A549 (cell line): ENCODE measurements around the gene COQ5. TPM values are rescaled to one million over a fixed set of nuclear protein-coding genes. Genes with fewer than 3 reads are reported as not detected.

ENCODE experiments used
- ATAC-seq, 2 experiments: fragments of 200-7000 bp in 1 of 2; fragments of >200 bp in 1 of 2; cut with Nextera tagmentation in 1 of 2; cut with Tn5 transposase in 1 of 2; 3 replicates each; pipeline versions ENCODE4 v1.8.0 to v1.9.1; 2018 to 2020; ENCODE audit warnings: mild to moderate bottlenecking in 1 of 2, moderate library complexity in 1 of 2
- CTCF ChIA-PET: fragments of 300-600 bp; sonication (Branson Sonifier 250); formaldehyde crosslinking; extraction: SDS; loops from one replicate; lab custom pipeline; 2021; ENCODE audit warnings: antibody characterized with exemption, inconsistent platforms; lab: Yijun Ruan, JAX
- POLR2A ChIA-PET: fragments of 350-600 bp; formaldehyde crosslinking; extraction: SDS; loops from one replicate; lab custom pipeline; 2021; ENCODE audit warnings: antibody characterized with exemption, inconsistent platforms; lab: Yijun Ruan, JAX
- DNase-seq, 2 experiments: peaks; one replicate each; pipeline versions ENCODE4 v3.0.0 to v3.0.0-alpha.2; 2011 to 2016; ENCODE audit warnings: low read depth in 1 of 2, low spot score in 1 of 2
- FAIRE-seq: peaks from 2 replicates; lab custom pipeline; 2011; peaks lifted over from hg19 to GRCh38; lab: Jason Lieb, UNC
- H3K27ac ChIP-seq, 2 experiments: fragments of >200 bp; sonication (Bioruptor Twin); formaldehyde crosslinking; 3 replicates each; pipeline ENCODE4 v1.5.1; 2016 to 2017
- H3K4me1 ChIP-seq: fragments of >200 bp; sonication (Bioruptor Twin); formaldehyde crosslinking; 3 replicates; pipeline ENCODE4 v1.6.1; 2016
- H3K4me2 ChIP-seq: fragments of >200 bp; sonication (Bioruptor Twin); formaldehyde crosslinking; 3 replicates; pipeline ENCODE4 v1.6.1; 2016
- H3K4me3 ChIP-seq: fragments of >200 bp; sonication (Bioruptor Twin); formaldehyde crosslinking; 3 replicates; pipeline ENCODE4 v1.5.1; 2016
- H3K9me3 ChIP-seq: fragments of >200 bp; sonication (Bioruptor Twin); formaldehyde crosslinking; 3 replicates; pipeline ENCODE4 v1.6.1; 2016
- CBX8 ChIP-seq: fragments of 200-600 bp; sonication (generic); IDR thresholded peaks from 2 replicates; pipeline ENCODE4 v1.6.1; 2016
- EP300 ChIP-seq, 2 experiments: fragments of >200 bp; sonication (Bioruptor Twin); formaldehyde crosslinking; IDR thresholded peaks; 2 replicates in 1 of 2; 3 replicates in 1 of 2; pipeline ENCODE4 v1.6.1; 2016 to 2017
- GATA3 ChIP-seq: IDR thresholded peaks from 2 replicates; pipeline ENCODE4 v1.6.1; 2012; ENCODE audit warnings: borderline replicate concordance
- HDAC2 ChIP-seq: fragments of 200-600 bp; sonication (generic); IDR thresholded peaks from 2 replicates; pipeline ENCODE4 v1.6.1; 2016
- NFE2L2 ChIP-seq: fragments of 150-350 bp; conservative IDR thresholded peaks from 2 replicates; pipeline ENCODE4 v1.6.1; 2014; ENCODE audit warnings: low read length
- NPAS2 ChIP-seq: fragments of 250-450 bp; sonication (Bioruptor Pico); IDR thresholded peaks from 2 replicates; pipeline ENCODE4 v1.8.0; 2022; ENCODE audit warnings: mild to moderate bottlenecking, moderate library complexity, borderline replicate concordance
- POLR2AphosphoS2 ChIP-seq: conservative IDR thresholded peaks from 2 replicates; pipeline ENCODE4 v1.6.1; 2012; ENCODE audit warnings: low read length, improper control_type of control experiment, inconsistent platforms
- RAD21 ChIP-seq, 2 experiments: fragments of >200 bp in 1 of 2; sonication (Bioruptor Twin) in 1 of 2; formaldehyde crosslinking in 1 of 2; IDR thresholded peaks in 1 of 2; conservative IDR thresholded peaks in 1 of 2; 2 replicates in 1 of 2; 3 replicates in 1 of 2; pipeline ENCODE4 v1.6.1; 2012 to 2018; ENCODE audit warnings: inconsistent platforms in 1 of 2
- RARB ChIP-seq: fragments of 250-450 bp; sonication (Bioruptor Pico); IDR thresholded peaks from 2 replicates; pipeline ENCODE4 v1.8.0; 2021; ENCODE audit warnings: mild to moderate bottlenecking, moderate library complexity
- RCOR1 ChIP-seq: fragments of 150-350 bp; IDR thresholded peaks from 2 replicates; pipeline ENCODE4 v1.6.1; 2014; ENCODE audit warnings: antibody characterized with exemption, low read length, low read depth
- RFX5 ChIP-seq: fragments of 450-650 bp; IDR thresholded peaks from 2 replicates; pipeline ENCODE4 v1.7.1; 2014; ENCODE audit warnings: antibody characterized with exemption, mild to moderate bottlenecking, moderate library complexity
- SMC3 ChIP-seq: fragments of >200 bp; sonication (Bioruptor Twin); formaldehyde crosslinking; IDR thresholded peaks from 3 replicates; pipeline ENCODE4 v1.6.1; 2018; ENCODE audit warnings: inconsistent platforms
- ZNF302 ChIP-seq: fragments of 250-450 bp; sonication (Bioruptor Pico); IDR thresholded peaks from 2 replicates; pipeline ENCODE4 v1.9.0; 2021; ENCODE audit warnings: inconsistent platforms, mild to moderate bottlenecking, moderate library complexity
- ZSCAN20 ChIP-seq: fragments of 250-450 bp; sonication (Bioruptor Pico); IDR thresholded peaks from 2 replicates; pipeline ENCODE4 v1.8.0; 2022; ENCODE audit warnings: mild to moderate bottlenecking, moderate library complexity
- WGBS: methylation state at CpG from one replicate; pipeline ENCODE4 v1.1.6; 2017; ENCODE audit errors: missing lambda C conversion rate; 5-methylcytosine and 5-hydroxymethylcytosine counted together
- polyA plus RNA-seq, 4 experiments: library from polyadenylated mRNA; depleted of rRNA in 3 of 4; stranded (reverse); fragments of >200 nt; fragmentation: RNase III in 1 of 4; extraction: RNeasy Plus Mini Kit Qiagen cat#74134 plus additional on column Dnase treatment in 1 of 4; gene quantifications; 2 replicates in 3 of 4; 3 replicates in 1 of 4; pipeline ENCODE4 v1.2.3, GENCODE V29; 2011 to 2017
- TF ChIP-seq, protein P1 (sequence below): fragments of 450-650 bp; IDR thresholded peaks from 2 replicates; pipeline ENCODE4 v1.6.1; 2014; ENCODE audit warnings: antibody characterized with exemption
- TF ChIP-seq, protein P2 (sequence below): IDR thresholded peaks from 2 replicates; pipeline ENCODE4 v1.6.1; 2012
- TF ChIP-seq, protein P3 (sequence below): fragments of >200 bp; sonication (Bioruptor Twin); formaldehyde crosslinking; IDR thresholded peaks from 3 replicates; pipeline ENCODE4 v1.6.1; 2016
- TF ChIP-seq, protein P4 (sequence below): fragments of 200-600 bp; sonication (generic); IDR thresholded peaks from 2 replicates; pipeline ENCODE4 v1.6.1; 2016; ENCODE audit warnings: antibody characterized with exemption, mild to moderate bottlenecking, moderate library complexity

Gene COQ5
- polyA plus RNA-seq, 2 of the 4 experiments (the other 2 are of a cell fraction), result 49.6 to 100.0 TPM

DNA sequence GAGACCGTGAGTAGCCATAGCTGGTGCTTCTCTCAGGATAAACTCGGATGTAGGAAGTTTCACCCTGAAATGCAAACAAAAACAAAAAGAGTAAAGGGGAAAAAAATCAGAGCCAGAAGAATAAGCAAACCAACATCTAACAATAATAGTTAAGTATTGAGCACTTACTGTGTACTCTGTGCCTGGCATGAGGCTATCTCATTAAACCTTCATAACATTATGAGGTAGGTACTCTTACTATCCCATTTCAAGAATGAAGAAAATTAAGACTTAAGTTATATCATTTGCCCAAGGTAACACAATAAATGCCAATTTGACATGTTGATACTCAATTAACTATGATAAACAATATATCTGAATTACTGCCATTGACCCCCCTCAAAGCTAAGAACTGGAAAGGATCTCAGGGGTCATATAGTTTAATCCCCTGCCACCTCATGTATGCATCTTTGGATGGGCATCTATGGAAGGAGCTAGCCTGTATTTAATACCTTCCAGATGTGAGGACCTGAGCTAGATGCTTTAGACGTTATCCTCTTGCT is 66.8 kb downstream of the COQ5 start:
- ChIA-PET POLR2A (no interaction called here), CTCF (interaction anchor here (1.0 to 11.1 kb wide), 3 partner anchors 7 to 160 kb away, joined by 4 to 167 read pairs (median 5); partner anchors contain the start of gene SIRT4)
- TF ChIP-seq RFX5 (no peak), ZNF302 (no peak), SMC3 (no peak), RARB (CRISPR knock-in tag) (no peak), NFE2L2 (no peak), EP300 (IDR thresholded peaks at IDR 0.05) (no peak), NPAS2 (CRISPR knock-in tag) (no peak), CBX8 (no peak), ZSCAN20 (CRISPR knock-in tag) (no peak), RCOR1 (no peak), GATA3 (no peak), HDAC2 (no peak)
- TF ChIP-seq, protein P1, sequence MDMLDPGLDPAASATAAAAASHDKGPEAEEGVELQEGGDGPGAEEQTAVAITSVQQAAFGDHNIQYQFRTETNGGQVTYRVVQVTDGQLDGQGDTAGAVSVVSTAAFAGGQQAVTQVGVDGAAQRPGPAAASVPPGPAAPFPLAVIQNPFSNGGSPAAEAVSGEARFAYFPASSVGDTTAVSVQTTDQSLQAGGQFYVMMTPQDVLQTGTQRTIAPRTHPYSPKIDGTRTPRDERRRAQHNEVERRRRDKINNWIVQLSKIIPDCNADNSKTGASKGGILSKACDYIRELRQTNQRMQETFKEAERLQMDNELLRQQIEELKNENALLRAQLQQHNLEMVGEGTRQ, result no peak
- TF ChIP-seq, protein P2, sequence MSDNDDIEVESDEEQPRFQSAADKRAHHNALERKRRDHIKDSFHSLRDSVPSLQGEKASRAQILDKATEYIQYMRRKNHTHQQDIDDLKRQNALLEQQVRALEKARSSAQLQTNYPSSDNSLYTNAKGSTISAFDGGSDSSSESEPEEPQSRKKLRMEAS, result no peak
- TF ChIP-seq, protein P3, sequence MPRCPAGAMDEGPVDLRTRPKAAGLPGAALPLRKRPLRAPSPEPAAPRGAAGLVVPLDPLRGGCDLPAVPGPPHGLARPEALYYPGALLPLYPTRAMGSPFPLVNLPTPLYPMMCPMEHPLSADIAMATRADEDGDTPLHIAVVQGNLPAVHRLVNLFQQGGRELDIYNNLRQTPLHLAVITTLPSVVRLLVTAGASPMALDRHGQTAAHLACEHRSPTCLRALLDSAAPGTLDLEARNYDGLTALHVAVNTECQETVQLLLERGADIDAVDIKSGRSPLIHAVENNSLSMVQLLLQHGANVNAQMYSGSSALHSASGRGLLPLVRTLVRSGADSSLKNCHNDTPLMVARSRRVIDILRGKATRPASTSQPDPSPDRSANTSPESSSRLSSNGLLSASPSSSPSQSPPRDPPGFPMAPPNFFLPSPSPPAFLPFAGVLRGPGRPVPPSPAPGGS, result no peak
- TF ChIP-seq, protein P4, sequence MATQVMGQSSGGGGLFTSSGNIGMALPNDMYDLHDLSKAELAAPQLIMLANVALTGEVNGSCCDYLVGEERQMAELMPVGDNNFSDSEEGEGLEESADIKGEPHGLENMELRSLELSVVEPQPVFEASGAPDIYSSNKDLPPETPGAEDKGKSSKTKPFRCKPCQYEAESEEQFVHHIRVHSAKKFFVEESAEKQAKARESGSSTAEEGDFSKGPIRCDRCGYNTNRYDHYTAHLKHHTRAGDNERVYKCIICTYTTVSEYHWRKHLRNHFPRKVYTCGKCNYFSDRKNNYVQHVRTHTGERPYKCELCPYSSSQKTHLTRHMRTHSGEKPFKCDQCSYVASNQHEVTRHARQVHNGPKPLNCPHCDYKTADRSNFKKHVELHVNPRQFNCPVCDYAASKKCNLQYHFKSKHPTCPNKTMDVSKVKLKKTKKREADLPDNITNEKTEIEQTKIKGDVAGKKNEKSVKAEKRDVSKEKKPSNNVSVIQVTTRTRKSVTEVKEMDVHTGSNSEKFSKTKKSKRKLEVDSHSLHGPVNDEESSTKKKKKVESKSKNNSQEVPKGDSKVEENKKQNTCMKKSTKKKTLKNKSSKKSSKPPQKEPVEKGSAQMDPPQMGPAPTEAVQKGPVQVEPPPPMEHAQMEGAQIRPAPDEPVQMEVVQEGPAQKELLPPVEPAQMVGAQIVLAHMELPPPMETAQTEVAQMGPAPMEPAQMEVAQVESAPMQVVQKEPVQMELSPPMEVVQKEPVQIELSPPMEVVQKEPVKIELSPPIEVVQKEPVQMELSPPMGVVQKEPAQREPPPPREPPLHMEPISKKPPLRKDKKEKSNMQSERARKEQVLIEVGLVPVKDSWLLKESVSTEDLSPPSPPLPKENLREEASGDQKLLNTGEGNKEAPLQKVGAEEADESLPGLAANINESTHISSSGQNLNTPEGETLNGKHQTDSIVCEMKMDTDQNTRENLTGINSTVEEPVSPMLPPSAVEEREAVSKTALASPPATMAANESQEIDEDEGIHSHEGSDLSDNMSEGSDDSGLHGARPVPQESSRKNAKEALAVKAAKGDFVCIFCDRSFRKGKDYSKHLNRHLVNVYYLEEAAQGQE, result no peak
- Histone ChIP-seq H3K4me1 (peaks cover 13% of the 10 kb centered on the region; the same call in 2 of the 3 replicates), H3K9me3 (no peaks in the 10 kb centered on the region), H3K27ac (no peak overlapping the region), H3K4me3 (no peak overlapping the region), H3K4me2 (no peak overlapping the region)
- 87% methylated on average over 3 of the region's 3 CpGs for WGBS
- FAIRE-seq (no peak), DNase-seq (no peak), ATAC-seq (no peak)

DNA sequence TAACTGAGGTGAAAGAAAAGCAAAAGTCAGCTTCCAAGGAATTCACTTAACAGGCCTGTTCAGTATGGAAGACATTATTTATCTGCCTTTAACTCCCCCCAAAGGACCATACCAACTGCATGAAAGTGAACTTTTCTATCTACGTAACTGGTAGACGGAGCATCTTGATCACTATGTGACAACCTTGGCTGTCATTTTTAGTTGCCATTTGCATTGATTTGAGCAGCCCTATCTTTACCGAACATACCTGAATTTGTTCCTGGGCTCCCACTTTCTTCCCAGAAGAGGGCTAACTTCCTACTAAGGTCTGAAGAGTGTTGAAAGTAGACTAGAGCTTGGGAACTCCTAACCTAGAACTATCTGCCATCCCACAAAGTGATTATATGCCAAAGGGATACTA is 68.8 kb downstream of the COQ5 start:
- Histone ChIP-seq H3K4me3 (no peak overlapping the region), H3K4me2 (no peak overlapping the region), H3K9me3 (no peaks in the 10 kb centered on the region), H3K4me1 (no peaks in the 10 kb centered on the region), H3K27ac (no peak overlapping the region)
- DNase-seq (no peak), FAIRE-seq (no peak), ATAC-seq (no peak)
- 94% methylated on average over 3 of the region's 3 CpGs for WGBS
- TF ChIP-seq RAD21 (conservative IDR thresholded peaks at IDR 0.05 in 1 of 2, IDR thresholded peaks at IDR 0.05 in 1 of 2) (no peak), POLR2AphosphoS2 (0 out of 2 replicates have a peak, but pooled peaks have one; percentile 4)
- ChIA-PET POLR2A (no interaction called here), CTCF (interaction anchor here (1.7 to 12.0 kb wide), 3 partner anchors 5 to 14 kb away, joined by 8 to 167 read pairs (median 167); partner anchors contain the start of gene SRSF9)
